Activated T-helper 1 cell treated with anti-CD3 and anti-CD28 coated beads, Interleukin-12 subunit alpha, Interleukin-12 subunit beta, Interleukin-2, Interleukin-4 antibody, amounts not matched to agents 30 ng/mL and 10 ng/mL and 1 ng/mL, durations not matched to agents 14 hours and 24 hours and 36 hours (primary cell): ENCODE data around the gene VPS36. TPM values are rescaled to one million over a fixed set of nuclear protein-coding genes. Genes with fewer than 3 reads are reported as not detected.
"Not testable (repeated sequence)": the region's sequence is repeated elsewhere in the genome, so short reads cannot be mapped to it uniquely, and the experiment has no call there.

Experiments
- DNase-seq: peaks from one replicate; pipeline ENCODE4 v3.0.0; 2021; ENCODE audit warnings: low spot score
- H3K27ac Mint-ChIP-seq: one replicate; pipeline ENCODE4 v1.8.0; 2021; ENCODE audit warnings: mild to moderate bottlenecking, mixed read lengths
- H3K27me3 Mint-ChIP-seq: one replicate; pipeline ENCODE4 v1.8.0; 2022; ENCODE audit warnings: mild to moderate bottlenecking, moderate library complexity, mixed read lengths; ENCODE audit not compliant: insufficient read depth
- H3K36me3 Mint-ChIP-seq: one replicate; pipeline ENCODE4 v1.8.0; 2021; ENCODE audit warnings: low read depth, mixed read lengths
- H3K4me1 Mint-ChIP-seq: one replicate; pipeline ENCODE4 v1.8.0; 2021; ENCODE audit warnings: low read depth, mixed read lengths
- H3K4me3 Mint-ChIP-seq: one replicate; pipeline ENCODE4 v1.8.0; 2021; ENCODE audit warnings: mild to moderate bottlenecking, moderate library complexity, mixed read lengths
- H3K9me3 Mint-ChIP-seq: one replicate; pipeline ENCODE4 v1.8.0; 2021; ENCODE audit warnings: mixed read lengths
- intact Hi-C: fragments of 100-400 bp; cut with micrococcal nuclease; formaldehyde crosslinking; loops from one replicate; pipeline ENCODE4 v1.15.1; 2024
- total RNA-seq: library from RNA; stranded (reverse); gene quantifications from 2 replicates; pipeline ENCODE4 v1.2.3, GENCODE V29; 2022

The VPS36 gene
- total RNA-seq, 1 donor from 2014 or later: 49.2 TPM

- Mint-ChIP-seq H3K27ac (no peak overlapping the region), H3K4me1 (no peaks in the 10 kb centered on the region), H3K4me3 (no peak overlapping the region), H3K36me3 (peaks cover 36% of the 10 kb centered on the region), H3K9me3 (no peaks in the 10 kb centered on the region), H3K27me3 (no peaks in the 10 kb centered on the region)
- no peak for DNase-seq
- intact Hi-C loops: no loop called here
Measured at GRCh38 chr13:52419080-52419479, 31.4 kb downstream of the VPS36 start.

GRCh38 chr13:52414963-52415362, 35.5 kb downstream of the VPS36 start:
- no peak overlapping the region for H3K4me3 Mint-ChIP-seq

GRCh38 chr13:52414051-52414450, 36.4 kb downstream of the VPS36 start:
- intact Hi-C loops: no loop called here

More at GRCh38 chr13:52414963-52415362, 35.5 kb downstream of the VPS36 start:
- intact Hi-C loops: no loop called here
- H3K36me3 Mint-ChIP-seq: peaks cover 34% of the 10 kb centered on the region
- DNase-seq: no peak
- H3K27ac Mint-ChIP-seq: no peak overlapping the region
- H3K9me3 Mint-ChIP-seq: no peaks in the 10 kb centered on the region
- peaks cover 12% of the 10 kb centered on the region for H3K4me1 Mint-ChIP-seq
- no peaks in the 10 kb centered on the region for H3K27me3 Mint-ChIP-seq

DNA sequence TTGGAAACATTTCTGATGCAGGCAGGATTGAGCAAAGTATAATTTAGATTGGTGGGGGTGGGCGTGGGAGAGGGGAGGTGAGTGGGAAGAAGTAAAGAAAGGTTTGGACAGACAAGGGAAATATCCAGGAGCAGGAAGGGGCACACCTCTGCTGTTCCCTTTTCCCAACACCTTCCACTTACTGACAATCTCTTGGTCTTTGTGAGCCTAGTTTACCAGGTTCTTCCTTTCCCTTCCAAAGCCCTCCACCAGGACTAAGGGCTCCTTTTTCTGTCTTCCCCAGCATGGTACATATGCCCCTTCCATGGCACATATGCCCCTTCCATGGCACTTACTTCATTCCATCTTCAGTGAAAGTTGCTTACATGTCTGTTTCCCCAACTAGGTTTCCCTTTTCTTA, 38.3 kb downstream of the VPS36 start:
- Mint-ChIP-seq H3K27me3 (no peaks in the 10 kb centered on the region), H3K9me3 (no peaks in the 10 kb centered on the region), H3K4me3 (no peak overlapping the region), H3K4me1 (peaks cover 12% of the 10 kb centered on the region), H3K36me3 (peaks cover 22% of the 10 kb centered on the region), H3K27ac (peak overlapping the region; percentile 48)
- DNase-seq: no peak
- intact Hi-C loops: no loop called here

More at GRCh38 chr13:52414051-52414450, 36.4 kb downstream of the VPS36 start:
- Mint-ChIP-seq H3K4me3 (no peak overlapping the region), H3K27ac (no peak overlapping the region), H3K27me3 (no peaks in the 10 kb centered on the region), H3K9me3 (no peaks in the 10 kb centered on the region), H3K36me3 (peaks cover 30% of the 10 kb centered on the region), H3K4me1 (peaks cover 12% of the 10 kb centered on the region)
- DNase-seq: no peak

GRCh38 chr13:52411629-52412028, 38.8 kb downstream of the VPS36 start:
- H3K27me3 Mint-ChIP-seq: no peaks in the 10 kb centered on the region
- H3K36me3 Mint-ChIP-seq: peaks cover 17% of the 10 kb centered on the region
- H3K27ac Mint-ChIP-seq: peak overlapping the region; percentile 48
- H3K4me3 Mint-ChIP-seq: no peak overlapping the region
- DNase-seq: no peak
- intact Hi-C loops: no loop called here
- H3K4me1 Mint-ChIP-seq: peaks cover 12% of the 10 kb centered on the region
- H3K9me3 Mint-ChIP-seq: no peaks in the 10 kb centered on the region

DNA sequence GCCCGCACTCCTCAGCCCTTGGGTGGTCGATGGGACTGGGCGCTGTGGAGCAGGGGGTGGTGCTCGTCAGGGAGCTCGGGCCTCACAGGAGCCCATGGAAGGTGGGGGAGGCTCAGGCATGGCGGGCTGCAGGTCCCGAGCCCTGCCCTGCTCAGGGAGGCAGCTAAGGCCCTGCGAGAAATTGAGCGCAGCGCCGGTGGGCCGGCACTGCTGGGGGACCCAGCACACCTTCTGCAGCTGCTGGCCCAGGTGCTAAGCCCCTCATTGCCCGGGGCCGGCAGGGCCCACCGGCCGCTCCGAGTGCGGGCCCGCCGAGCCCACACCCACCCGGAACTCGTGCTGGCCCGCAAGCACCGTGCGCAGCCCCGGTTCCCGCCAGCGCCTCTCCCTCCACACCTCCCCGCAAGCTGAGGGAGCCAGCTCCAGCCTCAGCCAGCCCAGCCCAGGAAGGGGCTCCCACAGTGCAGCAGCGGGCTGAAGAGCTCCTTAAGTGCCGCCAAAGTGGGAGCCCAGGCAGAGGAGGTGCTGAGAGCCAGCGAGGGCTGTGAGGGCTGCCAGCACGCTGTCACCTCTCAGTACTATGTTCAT, 42.3 kb downstream of the VPS36 start:
- H3K27me3 Mint-ChIP-seq: peaks cover 25% of the 10 kb centered on the region
- intact Hi-C loops: loop anchor here (5.0 kb wide), 1 partner anchor 44 kb away; the partner anchor contains the start of gene VPS36

DNA sequence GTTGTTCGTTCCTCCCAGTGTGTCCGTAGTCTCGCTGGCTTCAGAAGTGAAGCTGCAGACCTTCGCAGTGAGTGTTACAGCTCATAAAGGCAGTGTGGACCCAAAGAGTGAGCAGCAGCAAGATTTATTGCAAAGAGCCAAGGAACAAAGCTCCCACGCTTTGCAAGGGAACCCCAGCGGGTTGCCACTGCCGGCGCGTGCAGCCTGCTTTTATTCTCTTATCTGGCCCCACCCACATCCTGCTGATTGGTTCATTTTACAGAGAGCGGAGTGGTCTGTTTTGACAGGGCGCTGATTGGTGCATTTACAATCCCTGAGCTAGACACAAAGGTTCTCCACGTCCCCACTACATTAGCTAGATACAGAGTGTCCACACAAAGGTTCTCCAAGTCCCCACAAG, 43.0 kb downstream of the VPS36 start:
- H3K36me3 Mint-ChIP-seq: peaks cover 11% of the 10 kb centered on the region
- H3K4me3 Mint-ChIP-seq, H3K9me3 Mint-ChIP-seq, H3K27ac Mint-ChIP-seq, DNase-seq: not testable (repeated sequence)
- H3K4me1 Mint-ChIP-seq: peaks cover 27% of the 10 kb centered on the region
- peaks cover 30% of the 10 kb centered on the region for H3K27me3 Mint-ChIP-seq
- intact Hi-C loops: loop anchor here (5.0 kb wide), 1 partner anchor 45 kb away; the partner anchor contains the start of gene VPS36

More for the DNA sequence above, 42.3 kb downstream of the VPS36 start:
- DNase-seq, H3K4me3 Mint-ChIP-seq, H3K27ac Mint-ChIP-seq, H3K9me3 Mint-ChIP-seq: not testable (repeated sequence)
- peaks cover 28% of the 10 kb centered on the region for H3K4me1 Mint-ChIP-seq
- H3K36me3 Mint-ChIP-seq: peaks cover 15% of the 10 kb centered on the region

DNA sequence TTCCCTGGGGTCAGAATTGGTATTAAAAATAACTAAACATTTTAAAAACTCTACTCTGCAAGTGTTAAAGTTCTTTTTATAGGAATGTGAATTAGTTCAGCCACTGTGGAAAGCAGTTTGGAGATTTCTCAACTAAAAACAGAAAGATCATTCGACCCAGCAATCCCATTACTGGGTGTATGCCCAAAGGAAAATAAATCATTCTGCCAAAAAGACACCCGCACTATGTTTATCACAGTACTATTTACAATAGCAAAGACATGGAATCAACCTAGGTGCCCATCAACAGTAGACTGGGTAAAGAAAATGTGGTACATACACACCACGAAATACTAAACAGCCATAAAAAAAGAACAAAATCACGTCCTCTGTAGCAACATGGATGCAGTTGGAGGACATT, 43.8 kb downstream of the VPS36 start:
- intact Hi-C loops: loop anchor here (5.0 kb wide), 1 partner anchor 46 kb away; the partner anchor contains the start of gene VPS36
- DNase-seq: no peak
- Mint-ChIP-seq H3K27me3 (peaks cover 35% of the 10 kb centered on the region), H3K36me3 (peaks cover 5% of the 10 kb centered on the region), H3K4me3 (peak overlapping the region; percentile 47), H3K27ac (no peak overlapping the region), H3K4me1 (peaks cover 19% of the 10 kb centered on the region), H3K9me3 (no peaks in the 10 kb centered on the region)

GRCh38 chr13:52405767-52406494, 44.5 kb downstream of the VPS36 start, which contains the start of gene THSD1:
TSS of gene THSD1 (minus strand) at chr13:52406172. CDS start at chr13:52402600, 3,572 bp downstream.
- peaks cover 1% of the 10 kb centered on the region for H3K36me3 Mint-ChIP-seq
- H3K27me3 Mint-ChIP-seq: peaks cover 35% of the 10 kb centered on the region
- no peak within 1 kb of the TSS for H3K27ac Mint-ChIP-seq
- no peak for DNase-seq
- H3K4me3 Mint-ChIP-seq: peak within 1 kb of the TSS; percentile 62
- intact Hi-C loops: loop anchor here (5.0 kb wide), 1 partner anchor 46 kb away; the partner anchor contains the start of gene VPS36
- peaks cover 16% of the 10 kb centered on the region for H3K4me1 Mint-ChIP-seq
- no peaks in the 10 kb centered on the region for H3K9me3 Mint-ChIP-seq

DNA sequence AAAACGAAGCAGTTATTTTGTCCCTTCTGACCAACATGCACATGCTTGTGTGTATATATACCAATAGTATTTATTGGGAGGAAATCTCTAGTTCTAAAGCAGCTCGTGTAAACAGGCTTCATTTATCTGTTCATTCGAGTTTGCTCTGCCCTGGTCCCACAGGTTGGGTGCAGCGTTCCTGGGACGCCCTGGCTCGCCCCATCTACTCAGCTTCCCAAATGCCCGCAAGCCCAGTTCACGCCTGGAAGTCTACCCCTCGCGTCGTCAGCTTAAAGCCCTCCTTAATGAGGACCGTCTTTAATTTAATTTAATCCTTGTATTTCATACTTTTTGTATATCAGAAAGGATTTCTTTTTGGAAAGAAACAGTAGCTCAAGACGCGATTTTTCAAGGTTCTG, 45.1 kb downstream of the VPS36 start:
- no peaks in the 10 kb centered on the region for H3K9me3 Mint-ChIP-seq
- H3K4me1 Mint-ChIP-seq: peaks cover 16% of the 10 kb centered on the region
- peak overlapping the region; percentile 62 for H3K4me3 Mint-ChIP-seq
- H3K27me3 Mint-ChIP-seq: peaks cover 35% of the 10 kb centered on the region
- intact Hi-C loops: loop anchor here (5.0 kb wide), 1 partner anchor 47 kb away; the partner anchor contains the start of gene VPS36
- no peak overlapping the region for H3K27ac Mint-ChIP-seq
- peaks cover 1% of the 10 kb centered on the region for H3K36me3 Mint-ChIP-seq
- DNase-seq: no peak

DNA sequence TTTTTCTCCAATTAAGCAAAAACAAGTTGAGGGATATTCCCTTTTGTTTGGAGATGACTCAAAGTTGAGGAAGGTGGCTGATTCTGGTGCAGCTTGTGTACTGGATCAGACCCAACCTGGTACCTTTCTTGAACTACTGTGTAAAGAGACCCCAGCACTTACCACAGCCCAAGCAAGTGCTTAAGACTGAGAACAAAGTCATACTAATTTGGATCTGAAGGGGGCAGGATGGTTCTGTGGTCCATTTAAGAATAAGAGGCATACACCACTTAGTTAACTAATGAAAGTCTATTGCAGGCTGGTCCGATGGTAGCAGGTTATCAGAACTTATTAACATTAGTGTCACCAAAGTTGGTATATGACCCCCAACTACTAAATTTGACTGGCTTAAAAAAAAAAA, 50.7 kb downstream of the VPS36 start:
- DNase-seq: no peak
- Mint-ChIP-seq H3K4me1 (peaks cover 7% of the 10 kb centered on the region), H3K4me3 (no peak overlapping the region), H3K36me3 (no peaks in the 10 kb centered on the region), H3K9me3 (no peaks in the 10 kb centered on the region), H3K27ac (no peak overlapping the region), H3K27me3 (peaks cover 24% of the 10 kb centered on the region)
- intact Hi-C loops: no loop called here

- intact Hi-C loops: no loop called here
- Mint-ChIP-seq H3K27ac (peak overlapping the region; percentile 3), H3K4me1 (peaks cover under 1% of the 10 kb centered on the region), H3K27me3 (peaks cover 20% of the 10 kb centered on the region), H3K9me3 (no peaks in the 10 kb centered on the region), H3K4me3 (no peak overlapping the region), H3K36me3 (no peaks in the 10 kb centered on the region)
- no peak for DNase-seq
Measured at GRCh38 chr13:52399046-52399445, 51.4 kb downstream of the VPS36 start.

GRCh38 chr13:52395704-52396103, 54.7 kb downstream of the VPS36 start:
- Mint-ChIP-seq H3K9me3 (no peaks in the 10 kb centered on the region), H3K4me1 (no peaks in the 10 kb centered on the region), H3K27me3 (peaks cover 8% of the 10 kb centered on the region), H3K4me3 (no peak overlapping the region), H3K36me3 (no peaks in the 10 kb centered on the region), H3K27ac (no peak overlapping the region)
- intact Hi-C loops: loop anchor here (1.0 kb wide), 1 partner anchor 11 kb away; no protein-coding TSS in a partner anchor
- DNase-seq: no peak
